Loucy (cell line): ENCODE measurements around the gene SUN2.

ENCODE experiments used
- H2AFZ ChIP-seq: fragments of 200-600 bp; sonication (generic); 2 replicates; pipeline ENCODE4 v1.6.0; 2016; ENCODE audit warnings: antibody characterized with exemption, mild to moderate bottlenecking, low read length, moderate library complexity
- H3F3A ChIP-seq: fragments of 200-600 bp; 2 replicates; pipeline ENCODE4 v1.6.0; 2016; ENCODE audit warnings: antibody characterized with exemption, low read depth, mild to moderate bottlenecking
- H3K27me3 ChIP-seq: fragments of 200-600 bp; sonication (generic); 2 replicates; pipeline ENCODE4 v1.6.1; 2014; ENCODE audit warnings: low read length, mild to moderate bottlenecking; ENCODE audit not compliant: insufficient read depth, poor library complexity, severe bottlenecking
- H3K36me3 ChIP-seq: fragments of 200-600 bp; sonication (generic); 2 replicates; pipeline ENCODE4 v1.6.1; 2016; ENCODE audit warnings: low read length; ENCODE audit not compliant: insufficient read depth
- H3K4me1 ChIP-seq: fragments of 200-600 bp; sonication (generic); 2 replicates; pipeline ENCODE4 v1.5.1; 2014; ENCODE audit warnings: low read length, mild to moderate bottlenecking; ENCODE audit not compliant: insufficient read depth, poor library complexity, severe bottlenecking
- H3K4me2 ChIP-seq: fragments of 200-600 bp; sonication (generic); 2 replicates; pipeline ENCODE4 v1.6.0; 2014; ENCODE audit warnings: antibody characterized with exemption, low read length, low read depth, mild to moderate bottlenecking; ENCODE audit not compliant: poor library complexity, severe bottlenecking
- H3K4me3 ChIP-seq: fragments of 200-600 bp; sonication (generic); 2 replicates; pipeline ENCODE4 v1.5.1; 2014; ENCODE audit warnings: low read length, mild to moderate bottlenecking, mixed read lengths; ENCODE audit not compliant: poor library complexity, severe bottlenecking
- H3K79me2 ChIP-seq: fragments of 200-600 bp; sonication (generic); 2 replicates; pipeline ENCODE4 v1.6.1; 2014; ENCODE audit warnings: low read length; ENCODE audit not compliant: insufficient read depth
- H3K9ac ChIP-seq: fragments of 200-600 bp; sonication (generic); 2 replicates; pipeline ENCODE4 v1.6.0; 2014; ENCODE audit warnings: mild to moderate bottlenecking, low read depth, low read length, moderate library complexity; ENCODE audit not compliant: poor library complexity, severe bottlenecking
- H3K9me2 ChIP-seq: fragments of 200-600 bp; sonication (generic); replicated peaks from 2 replicates; pipeline ENCODE4 v1.6.1; 2016; ENCODE audit warnings: low read depth, low read length, mixed read lengths
- H3K9me3 ChIP-seq: fragments of 200-600 bp; sonication (generic); 2 replicates; pipeline ENCODE4 v1.6.1; 2014; ENCODE audit warnings: mild to moderate bottlenecking, antibody characterized with exemption, low read length, low read depth; ENCODE audit not compliant: insufficient read depth
- H4K20me1 ChIP-seq: fragments of 200-600 bp; sonication (generic); 2 replicates; pipeline ENCODE4 v1.6.0; 2014; ENCODE audit warnings: antibody characterized with exemption, low read length, mild to moderate bottlenecking; ENCODE audit not compliant: insufficient read depth, poor library complexity, severe bottlenecking
- EZH2phosphoT487 ChIP-seq: fragments of 200-600 bp; IDR thresholded peaks from 2 replicates; pipeline ENCODE4 v1.6.1; 2018; ENCODE audit warnings: antibody characterized with exemption, mild to moderate bottlenecking, moderate library complexity, borderline replicate concordance
- TF ChIP-seq, protein P1 (sequence below): fragments of 200-600 bp; sonication (generic); conservative IDR thresholded peaks from 2 replicates; pipeline ENCODE4 v1.5.1; 2014; ENCODE audit warnings: mild to moderate bottlenecking, antibody characterized with exemption, low read length

Gene SUN2

DNA sequence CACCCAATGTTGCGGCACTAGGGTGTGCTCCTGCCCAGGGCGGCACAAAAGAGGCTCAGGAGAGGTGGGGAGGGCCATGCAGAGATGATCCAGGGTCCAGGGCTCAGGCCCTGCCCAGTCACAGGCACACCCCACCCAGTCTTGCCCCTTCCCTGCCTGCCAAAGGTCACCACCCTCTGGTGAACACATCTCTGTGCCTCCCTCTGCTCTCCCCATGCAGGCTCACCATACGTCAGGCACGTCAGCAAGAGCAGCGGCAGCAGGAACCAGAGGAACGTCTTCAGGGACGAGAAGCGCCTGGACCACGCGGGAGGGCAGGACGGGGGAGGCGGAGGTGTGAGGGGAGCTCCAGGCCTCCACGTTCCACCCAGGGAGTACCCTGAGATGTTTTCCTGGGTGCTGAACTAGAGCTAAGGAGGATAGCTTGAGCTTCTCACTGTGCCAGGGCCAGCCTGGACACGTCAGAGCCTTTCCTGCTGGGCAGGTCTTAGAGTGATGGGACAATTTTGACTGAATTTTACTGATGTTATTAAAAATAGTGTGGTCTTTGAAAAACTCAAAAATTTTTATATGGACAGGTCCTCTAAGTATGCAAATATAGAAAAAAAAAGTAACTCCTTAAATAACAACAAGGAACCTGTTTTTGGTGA is 7.2 kb downstream of the SUN2 start:
- Histone ChIP-seq H3K9ac (no peak overlapping the region), H3K9me2 (no peaks in the 10 kb centered on the region), H3K9me3 (no peaks in the 10 kb centered on the region), H3K79me2 (peaks cover 58% of the 10 kb centered on the region), H3K36me3 (peaks cover 71% of the 10 kb centered on the region; the same call in 1 of the 2 replicates), H3K4me3 (no peak overlapping the region), H4K20me1 (peaks cover 22% of the 10 kb centered on the region), H2AFZ (no peak overlapping the region), H3K4me1 (peaks cover 18% of the 10 kb centered on the region), H3K4me2 (no peak overlapping the region), H3K27me3 (no peaks in the 10 kb centered on the region), H3F3A (no peaks in the 10 kb centered on the region)
- TF ChIP-seq, protein P1, sequence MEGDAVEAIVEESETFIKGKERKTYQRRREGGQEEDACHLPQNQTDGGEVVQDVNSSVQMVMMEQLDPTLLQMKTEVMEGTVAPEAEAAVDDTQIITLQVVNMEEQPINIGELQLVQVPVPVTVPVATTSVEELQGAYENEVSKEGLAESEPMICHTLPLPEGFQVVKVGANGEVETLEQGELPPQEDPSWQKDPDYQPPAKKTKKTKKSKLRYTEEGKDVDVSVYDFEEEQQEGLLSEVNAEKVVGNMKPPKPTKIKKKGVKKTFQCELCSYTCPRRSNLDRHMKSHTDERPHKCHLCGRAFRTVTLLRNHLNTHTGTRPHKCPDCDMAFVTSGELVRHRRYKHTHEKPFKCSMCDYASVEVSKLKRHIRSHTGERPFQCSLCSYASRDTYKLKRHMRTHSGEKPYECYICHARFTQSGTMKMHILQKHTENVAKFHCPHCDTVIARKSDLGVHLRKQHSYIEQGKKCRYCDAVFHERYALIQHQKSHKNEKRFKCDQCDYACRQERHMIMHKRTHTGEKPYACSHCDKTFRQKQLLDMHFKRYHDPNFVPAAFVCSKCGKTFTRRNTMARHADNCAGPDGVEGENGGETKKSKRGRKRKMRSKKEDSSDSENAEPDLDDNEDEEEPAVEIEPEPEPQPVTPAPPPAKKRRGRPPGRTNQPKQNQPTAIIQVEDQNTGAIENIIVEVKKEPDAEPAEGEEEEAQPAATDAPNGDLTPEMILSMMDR: no peak
- no peak for TF ChIP-seq EZH2phosphoT487

DNA sequence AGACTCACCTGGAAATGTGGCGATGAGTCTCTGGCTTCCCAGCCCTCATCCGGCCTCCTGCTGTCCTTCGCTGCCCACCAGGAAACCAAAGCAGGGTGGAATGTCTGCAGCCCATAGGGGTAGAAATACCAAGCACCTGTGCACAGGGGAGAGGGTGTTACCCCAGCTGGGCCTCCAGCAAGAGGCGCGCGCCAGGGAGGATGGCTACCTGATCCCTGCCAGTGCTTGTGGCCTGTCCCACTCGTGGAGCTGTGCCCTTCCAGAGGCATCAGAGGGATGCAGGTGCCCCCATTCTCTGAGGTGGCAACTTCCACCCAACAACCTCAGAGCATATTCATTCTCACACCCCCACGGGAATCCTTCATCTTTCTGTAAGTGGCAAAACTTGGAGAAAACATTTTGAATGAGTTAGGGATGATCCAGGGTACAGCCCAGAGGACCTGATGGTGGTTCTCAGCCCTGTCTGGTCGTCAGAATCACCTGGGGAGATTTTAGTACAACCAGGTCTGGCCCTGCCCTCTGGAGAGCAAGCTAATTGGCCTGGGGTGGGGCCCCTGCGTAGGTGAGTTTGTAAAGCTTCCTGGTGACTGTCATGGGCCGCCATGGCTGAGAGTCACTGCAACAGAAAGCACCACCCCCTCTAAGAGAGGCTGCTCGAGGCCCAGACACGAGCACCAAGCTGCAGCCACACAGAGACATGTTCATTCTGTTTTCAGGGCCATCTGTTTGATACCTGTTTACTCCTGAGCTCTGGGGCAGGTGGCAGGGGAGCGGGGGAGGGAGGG is 9.9 kb downstream of the SUN2 start:
- no peak overlapping the region for H3K4me2 ChIP-seq
- peaks cover 12% of the 10 kb centered on the region for H4K20me1 ChIP-seq
- H3K4me3 ChIP-seq: no peak overlapping the region
- TF ChIP-seq, protein P1: no peak
- no peak for TF ChIP-seq EZH2phosphoT487
- H3K27me3 ChIP-seq: no peaks in the 10 kb centered on the region
- H3K79me2 ChIP-seq: peaks cover 31% of the 10 kb centered on the region
- peaks cover 89% of the 10 kb centered on the region; the same call in 1 of the 2 replicates for H3K36me3 ChIP-seq
- H3K9me2 ChIP-seq: no peaks in the 10 kb centered on the region
- H3F3A ChIP-seq: no peaks in the 10 kb centered on the region
- no peak overlapping the region for H2AFZ ChIP-seq
- no peak overlapping the region for H3K9ac ChIP-seq
- H3K9me3 ChIP-seq: no peaks in the 10 kb centered on the region
- no peaks in the 10 kb centered on the region for H3K4me1 ChIP-seq

DNA sequence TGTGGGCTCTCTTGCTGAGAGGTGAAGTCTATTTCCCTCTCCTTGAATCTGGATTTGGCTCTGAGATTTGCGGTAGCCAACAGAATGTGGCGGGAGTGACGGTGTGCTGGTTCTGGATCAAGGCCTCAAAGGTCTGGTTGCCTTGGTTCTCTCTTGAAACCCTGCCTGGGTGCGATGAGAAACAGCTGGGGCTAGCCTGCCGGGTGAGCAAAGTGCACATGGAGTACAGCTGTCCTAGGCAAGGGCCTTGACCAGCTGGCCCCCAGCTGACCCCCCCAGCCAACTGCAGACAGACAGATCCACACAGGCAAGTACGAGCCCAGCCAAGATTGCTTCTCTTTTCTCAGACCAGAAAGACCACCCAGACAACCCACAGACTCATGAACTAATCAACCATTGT is 10.8 kb downstream of the SUN2 start:
- Histone ChIP-seq H3K36me3 (peaks cover 89% of the 10 kb centered on the region; the same call in 1 of the 2 replicates), H3F3A (no peaks in the 10 kb centered on the region), H2AFZ (no peak overlapping the region), H3K4me1 (no peaks in the 10 kb centered on the region), H4K20me1 (peaks cover 10% of the 10 kb centered on the region), H3K9ac (no peak overlapping the region), H3K4me3 (no peak overlapping the region), H3K79me2 (peaks cover 22% of the 10 kb centered on the region), H3K4me2 (no peak overlapping the region), H3K9me3 (no peaks in the 10 kb centered on the region), H3K27me3 (no peaks in the 10 kb centered on the region), H3K9me2 (no peaks in the 10 kb centered on the region)
- no peak for TF ChIP-seq EZH2phosphoT487
- TF ChIP-seq, protein P1: no peak
